Neural cell (in vitro differentiated cells): Measurements from ENCODE around the gene SPARC.

Source experiments
- SMC3 ChIP-seq: fragments of 450-650 bp; conservative IDR thresholded peaks from 2 replicates; pipeline ENCODE4 v1.6.1; 2014; ENCODE audit warnings: antibody characterized with exemption, mild to moderate bottlenecking, moderate library complexity; ENCODE audit not compliant: poor library complexity
- TF ChIP-seq, protein P1 (sequence below): fragments of 450-650 bp; IDR thresholded peaks from 2 replicates; pipeline ENCODE4 v1.5.1; 2014; ENCODE audit warnings: antibody characterized with exemption, mild to moderate bottlenecking, moderate library complexity; ENCODE audit not compliant: poor library complexity, severe bottlenecking

GRCh38 chr5:151627650-151628049, 59.1 kb downstream of the SPARC start:
- TF ChIP-seq, protein P1, sequence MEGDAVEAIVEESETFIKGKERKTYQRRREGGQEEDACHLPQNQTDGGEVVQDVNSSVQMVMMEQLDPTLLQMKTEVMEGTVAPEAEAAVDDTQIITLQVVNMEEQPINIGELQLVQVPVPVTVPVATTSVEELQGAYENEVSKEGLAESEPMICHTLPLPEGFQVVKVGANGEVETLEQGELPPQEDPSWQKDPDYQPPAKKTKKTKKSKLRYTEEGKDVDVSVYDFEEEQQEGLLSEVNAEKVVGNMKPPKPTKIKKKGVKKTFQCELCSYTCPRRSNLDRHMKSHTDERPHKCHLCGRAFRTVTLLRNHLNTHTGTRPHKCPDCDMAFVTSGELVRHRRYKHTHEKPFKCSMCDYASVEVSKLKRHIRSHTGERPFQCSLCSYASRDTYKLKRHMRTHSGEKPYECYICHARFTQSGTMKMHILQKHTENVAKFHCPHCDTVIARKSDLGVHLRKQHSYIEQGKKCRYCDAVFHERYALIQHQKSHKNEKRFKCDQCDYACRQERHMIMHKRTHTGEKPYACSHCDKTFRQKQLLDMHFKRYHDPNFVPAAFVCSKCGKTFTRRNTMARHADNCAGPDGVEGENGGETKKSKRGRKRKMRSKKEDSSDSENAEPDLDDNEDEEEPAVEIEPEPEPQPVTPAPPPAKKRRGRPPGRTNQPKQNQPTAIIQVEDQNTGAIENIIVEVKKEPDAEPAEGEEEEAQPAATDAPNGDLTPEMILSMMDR: no peak
- TF ChIP-seq SMC3: no peak
